Stimulated activated memory B cell treated with anti-CD40 and anti-IgM and Interleukin-4, amounts not matched to agents 10 μg/mL and 1 μg/mL and 100 μg/mL, for 72 hours (primary cell): ENCODE results near the gene IFNG.
"Not testable (repeated sequence)": the region's sequence is repeated elsewhere in the genome, so short reads cannot be mapped to it uniquely, and the experiment has no call there.

Experiments used
- ATAC-seq: fragments of 150-1000 bp; cut with Tn5 transposase; 2 replicates; pipeline ENCODE4 v1.10.0; 2021
- H3K27ac Mint-ChIP-seq: one replicate; pipeline ENCODE4 v1.8.0; 2022; ENCODE audit warnings: mild to moderate bottlenecking, mixed read lengths
- H3K27me3 Mint-ChIP-seq: one replicate; pipeline ENCODE4 v1.8.0; 2022; ENCODE audit warnings: mixed read lengths
- H3K36me3 Mint-ChIP-seq: one replicate; pipeline ENCODE4 v1.8.0; 2022; ENCODE audit warnings: mixed read lengths
- H3K4me1 Mint-ChIP-seq: one replicate; pipeline ENCODE4 v1.8.0; 2022; ENCODE audit warnings: mixed read lengths
- H3K4me3 Mint-ChIP-seq: one replicate; pipeline ENCODE4 v1.8.0; 2022; ENCODE audit warnings: mild to moderate bottlenecking, moderate library complexity, mixed read lengths
- H3K9me3 Mint-ChIP-seq: one replicate; pipeline ENCODE4 v1.8.0; 2022; ENCODE audit warnings: mixed read lengths

The IFNG gene

GRCh38 chr12:68176257-68176656, 16.7 kb upstream of the IFNG start:
- peaks cover 29% of the 10 kb centered on the region for H3K4me1 Mint-ChIP-seq
- H3K9me3 Mint-ChIP-seq: peaks cover 2% of the 10 kb centered on the region

DNA sequence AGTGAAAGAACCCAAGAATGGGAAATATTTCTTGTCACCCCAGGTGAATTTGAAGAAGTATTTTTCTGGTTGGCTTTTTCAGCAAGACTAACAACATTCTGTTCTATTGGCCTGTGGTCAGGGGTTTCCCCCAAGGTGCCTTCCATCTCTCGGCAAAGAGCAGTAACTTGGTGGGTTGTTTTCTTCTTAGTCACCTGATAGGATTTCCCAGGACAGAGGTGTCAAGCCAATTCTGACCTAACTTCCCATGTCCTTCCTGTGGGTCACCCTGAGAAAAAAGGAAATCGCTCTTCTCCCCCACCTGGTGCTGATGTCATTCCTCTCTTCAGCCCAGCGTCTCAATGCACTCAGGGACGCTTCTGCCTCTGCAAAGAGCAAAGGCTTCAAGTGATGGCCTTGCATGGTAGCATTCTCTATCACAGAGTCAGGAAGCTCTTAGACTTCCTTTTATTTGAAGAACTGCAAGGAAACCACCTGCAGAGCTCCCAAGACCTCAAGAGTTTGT, 16.1 kb upstream of the IFNG start:
- Mint-ChIP-seq H3K36me3 (no peaks in the 10 kb centered on the region), H3K27ac (peak overlapping the region; percentile 72), H3K4me1 (peaks cover 22% of the 10 kb centered on the region), H3K9me3 (peaks cover 2% of the 10 kb centered on the region), H3K4me3 (peak overlapping the region; percentile 70), H3K27me3 (no peaks in the 10 kb centered on the region)
- ATAC-seq: peak; percentile 94

More at GRCh38 chr12:68176257-68176656, 16.7 kb upstream of the IFNG start:
- Mint-ChIP-seq H3K27ac (peak overlapping the region; percentile 72), H3K36me3 (no peaks in the 10 kb centered on the region), H3K27me3 (no peaks in the 10 kb centered on the region), H3K4me3 (no peak overlapping the region)
- ATAC-seq: no peak

DNA sequence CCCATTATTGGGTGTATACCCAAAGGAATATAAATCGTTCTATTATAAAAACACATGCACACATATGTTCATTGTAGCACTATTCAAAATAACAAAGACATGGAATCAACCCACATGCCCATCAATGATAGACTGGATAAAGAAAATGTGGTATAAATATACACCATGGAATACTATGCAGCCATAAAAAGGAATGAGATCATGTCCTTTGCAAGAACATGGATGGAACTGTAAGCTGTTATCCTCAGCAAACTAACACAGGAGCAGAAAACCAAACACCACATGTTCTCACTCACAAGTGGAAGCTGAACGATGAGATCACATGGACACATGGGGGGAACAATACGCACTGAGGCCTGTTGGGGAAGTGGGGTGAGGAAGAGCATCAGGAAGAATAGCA, 15.2 kb upstream of the IFNG start:
- H3K27ac Mint-ChIP-seq, H3K9me3 Mint-ChIP-seq, H3K4me3 Mint-ChIP-seq, H3K36me3 Mint-ChIP-seq, ATAC-seq, H3K27me3 Mint-ChIP-seq: not testable (repeated sequence)
- H3K4me1 Mint-ChIP-seq: peaks cover 21% of the 10 kb centered on the region

- Mint-ChIP-seq H3K4me1 (peaks cover 21% of the 10 kb centered on the region), H3K27ac (no peak overlapping the region), H3K4me3 (no peak overlapping the region)
These were observed 14.3 kb upstream of the IFNG start for GRCh38 chr12:68173792-68174191.

GRCh38 chr12:68170726-68171125, 11.2 kb upstream of the IFNG start:
- Mint-ChIP-seq H3K4me3 (no peak overlapping the region), H3K36me3 (no peaks in the 10 kb centered on the region), H3K27ac (no peak overlapping the region), H3K4me1 (peaks cover 12% of the 10 kb centered on the region), H3K27me3 (no peaks in the 10 kb centered on the region), H3K9me3 (peaks cover 2% of the 10 kb centered on the region)
- ATAC-seq: no peak

More at GRCh38 chr12:68173792-68174191, 14.3 kb upstream of the IFNG start:
- Mint-ChIP-seq H3K36me3 (no peaks in the 10 kb centered on the region), H3K27me3 (no peaks in the 10 kb centered on the region), H3K9me3 (peaks cover 2% of the 10 kb centered on the region)
- ATAC-seq: no peak

DNA sequence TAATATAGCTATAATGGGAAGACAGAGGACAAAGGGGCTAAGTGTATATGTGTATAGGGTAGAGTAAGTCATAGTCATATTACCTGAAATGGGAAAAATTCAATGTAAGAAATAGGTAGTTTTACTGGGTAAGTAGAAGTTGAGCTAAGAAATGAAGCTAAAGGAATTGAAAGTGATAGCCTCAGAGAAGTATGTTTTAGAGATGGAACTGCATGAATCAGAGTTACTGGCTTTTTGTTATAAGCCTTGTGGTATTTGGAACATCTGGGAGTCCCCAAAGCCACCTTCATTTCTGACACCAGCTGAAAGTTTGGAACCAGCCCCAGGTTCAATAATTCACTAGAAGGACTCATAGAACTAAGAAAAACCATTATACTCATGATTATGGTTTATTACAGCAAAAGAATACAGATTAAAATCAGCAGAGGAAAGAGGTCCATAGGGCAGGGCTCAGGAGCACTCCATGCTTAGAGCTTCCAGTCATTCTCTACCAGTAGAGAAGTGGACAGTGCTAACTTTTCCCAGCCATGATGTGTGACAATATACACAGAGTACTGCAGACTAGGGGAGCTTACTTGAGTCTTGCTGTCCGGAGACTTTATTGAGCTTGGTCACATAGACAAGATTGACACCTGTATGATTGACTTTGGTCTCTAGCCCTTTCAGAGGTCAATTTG, 9.8 kb upstream of the IFNG start:
- no peak for ATAC-seq
- Mint-ChIP-seq H3K9me3 (no peaks in the 10 kb centered on the region), H3K27me3 (no peaks in the 10 kb centered on the region), H3K4me1 (no peaks in the 10 kb centered on the region), H3K4me3 (no peak overlapping the region), H3K36me3 (no peaks in the 10 kb centered on the region), H3K27ac (no peak overlapping the region)

DNA sequence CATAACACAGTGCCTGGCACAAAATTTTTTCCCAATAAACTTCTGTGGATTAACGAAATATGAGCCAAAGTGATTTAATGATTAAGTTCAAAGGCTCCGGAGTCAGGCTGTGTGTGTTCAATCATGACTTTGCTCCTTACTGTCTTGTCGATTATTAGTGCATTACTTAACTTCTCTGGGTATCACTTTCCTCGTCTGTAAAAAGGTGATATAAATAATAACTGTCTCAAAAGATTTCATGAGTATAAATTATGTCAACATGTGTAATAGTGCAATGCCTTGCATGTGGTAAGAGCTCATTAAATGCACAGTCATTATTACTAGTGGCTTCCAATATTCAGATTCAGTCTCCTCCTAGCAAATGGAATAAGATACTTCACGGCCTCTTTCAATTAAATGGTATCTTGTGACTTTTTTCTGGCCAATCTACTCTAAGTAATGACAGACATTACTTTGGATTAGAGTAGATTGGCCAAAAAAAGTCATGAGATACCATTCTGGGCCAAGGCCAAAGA, 6.8 kb upstream of the IFNG start:
- no peak for ATAC-seq
- no peak overlapping the region for H3K4me3 Mint-ChIP-seq
- no peak overlapping the region for H3K27ac Mint-ChIP-seq
- no peaks in the 10 kb centered on the region for H3K4me1 Mint-ChIP-seq
- no peaks in the 10 kb centered on the region for H3K9me3 Mint-ChIP-seq
- H3K27me3 Mint-ChIP-seq: no peaks in the 10 kb centered on the region
- H3K36me3 Mint-ChIP-seq: no peaks in the 10 kb centered on the region

DNA sequence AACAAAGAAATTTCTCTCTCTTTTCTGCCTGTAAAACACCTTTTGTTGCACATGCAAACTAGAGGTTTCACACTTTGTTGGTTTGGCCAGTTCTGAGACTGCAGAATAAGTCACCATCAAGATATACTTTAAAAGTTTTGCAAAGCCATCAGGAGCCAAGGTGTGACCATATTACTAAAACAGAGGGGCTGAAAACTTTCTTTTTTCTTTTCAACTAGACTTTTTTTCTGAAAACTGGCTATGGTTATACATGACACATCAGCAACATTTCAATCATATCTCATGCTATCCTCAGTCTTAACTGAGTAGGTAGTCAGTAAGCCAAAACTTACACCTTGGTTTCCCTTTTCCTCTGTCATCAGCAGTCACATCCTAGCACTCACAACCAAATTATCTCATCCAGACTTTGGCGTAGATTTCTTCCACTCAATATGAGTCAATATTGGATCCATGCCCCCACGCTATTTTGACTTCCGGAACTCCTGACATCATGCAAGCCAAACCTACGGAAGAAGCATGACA, 4.1 kb upstream of the IFNG start:
- Mint-ChIP-seq H3K9me3 (no peaks in the 10 kb centered on the region), H3K27me3 (no peaks in the 10 kb centered on the region), H3K27ac (no peak overlapping the region), H3K4me3 (no peak overlapping the region), H3K36me3 (no peaks in the 10 kb centered on the region), H3K4me1 (no peaks in the 10 kb centered on the region)
- peak; percentile 54 for ATAC-seq

DNA sequence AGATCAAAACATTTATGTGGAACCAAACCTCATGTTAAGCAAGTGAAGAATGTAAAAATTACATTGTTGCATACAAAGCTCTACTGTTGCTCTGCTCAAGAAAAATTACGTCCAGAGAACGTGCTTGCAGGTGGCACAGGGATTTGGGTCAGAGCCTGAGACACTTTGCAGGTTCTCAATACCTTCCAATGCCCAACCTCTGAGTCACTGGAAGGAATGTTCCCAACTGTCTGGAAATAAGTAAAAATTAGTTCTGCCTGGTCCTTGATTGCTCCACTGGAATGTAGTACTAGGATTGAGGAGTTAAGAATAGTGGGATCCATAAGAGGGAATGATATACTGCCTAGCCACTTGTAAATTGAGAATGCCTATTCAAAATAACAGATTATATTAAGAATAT, 2.8 kb upstream of the IFNG start:
- H3K27me3 Mint-ChIP-seq: no peaks in the 10 kb centered on the region
- no peak overlapping the region for H3K27ac Mint-ChIP-seq
- H3K36me3 Mint-ChIP-seq: no peaks in the 10 kb centered on the region

DNA sequence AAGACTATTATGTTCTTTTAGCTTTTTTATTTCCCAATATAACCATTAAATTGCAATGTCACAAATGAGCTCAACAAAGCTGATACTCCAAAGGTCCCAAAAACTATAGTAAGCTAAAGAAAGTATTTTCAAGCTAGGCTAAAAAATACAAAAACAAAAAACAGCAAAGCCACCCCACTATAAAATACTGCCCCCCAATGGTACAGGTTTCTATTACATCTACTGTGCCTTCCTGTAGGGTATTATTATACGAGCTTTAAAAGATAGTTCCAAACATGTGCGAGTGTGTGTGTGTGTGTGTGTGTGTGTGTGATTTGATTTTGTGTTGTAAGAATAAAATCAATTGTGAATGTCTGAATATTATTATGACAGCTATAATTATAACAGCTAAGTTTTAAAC, 1.1 kb downstream of the IFNG start:
- H3K27ac Mint-ChIP-seq: no peak overlapping the region
- H3K4me1 Mint-ChIP-seq: peaks cover 9% of the 10 kb centered on the region
- H3K36me3 Mint-ChIP-seq: peaks cover 6% of the 10 kb centered on the region
- no peak for ATAC-seq
- H3K9me3 Mint-ChIP-seq: no peaks in the 10 kb centered on the region
- no peak overlapping the region for H3K4me3 Mint-ChIP-seq
- no peaks in the 10 kb centered on the region for H3K27me3 Mint-ChIP-seq

More for the DNA sequence above, 2.8 kb upstream of the IFNG start:
- no peak for ATAC-seq
- Mint-ChIP-seq H3K9me3 (no peaks in the 10 kb centered on the region), H3K4me3 (no peak overlapping the region), H3K4me1 (peaks cover 4% of the 10 kb centered on the region)

- Mint-ChIP-seq H3K4me1 (peaks cover 9% of the 10 kb centered on the region), H3K36me3 (peaks cover 10% of the 10 kb centered on the region), H3K4me3 (no peak overlapping the region), H3K27ac (no peak overlapping the region), H3K9me3 (no peaks in the 10 kb centered on the region), H3K27me3 (no peaks in the 10 kb centered on the region)
- no peak for ATAC-seq
These were observed 2.2 kb downstream of the IFNG start for GRCh38 chr12:68157380-68157779.

GRCh38 chr12:68156636-68157035, 2.9 kb downstream of the IFNG start:
- ATAC-seq: no peak
- Mint-ChIP-seq H3K27ac (no peak overlapping the region), H3K27me3 (no peaks in the 10 kb centered on the region), H3K4me3 (no peak overlapping the region), H3K9me3 (no peaks in the 10 kb centered on the region), H3K4me1 (peaks cover 9% of the 10 kb centered on the region), H3K36me3 (peaks cover 14% of the 10 kb centered on the region)

- Mint-ChIP-seq H3K27ac (no peak overlapping the region), H3K36me3 (peaks cover 14% of the 10 kb centered on the region), H3K4me3 (no peak overlapping the region), H3K9me3 (peaks cover 2% of the 10 kb centered on the region), H3K4me1 (peaks cover 9% of the 10 kb centered on the region), H3K27me3 (no peaks in the 10 kb centered on the region)
- no peak for ATAC-seq
These were observed 4.8 kb downstream of the IFNG start for GRCh38 chr12:68154779-68155178.

GRCh38 chr12:68148261-68148951, 11.1 kb downstream of the IFNG start:
- no peak overlapping the region for H3K27ac Mint-ChIP-seq
- ATAC-seq: no peak
- peaks cover 8% of the 10 kb centered on the region for H3K36me3 Mint-ChIP-seq

GRCh38 chr12:68140556-68140955, 19.0 kb downstream of the IFNG start:
- Mint-ChIP-seq H3K27me3 (no peaks in the 10 kb centered on the region), H3K4me1 (peaks cover 20% of the 10 kb centered on the region), H3K36me3 (peaks cover 10% of the 10 kb centered on the region), H3K4me3 (no peak overlapping the region), H3K9me3 (no peaks in the 10 kb centered on the region), H3K27ac (no peak overlapping the region)
- no peak for ATAC-seq

More at GRCh38 chr12:68148261-68148951, 11.1 kb downstream of the IFNG start:
- H3K9me3 Mint-ChIP-seq: peaks cover 2% of the 10 kb centered on the region
- no peak overlapping the region for H3K4me3 Mint-ChIP-seq
- no peaks in the 10 kb centered on the region for H3K4me1 Mint-ChIP-seq
- H3K27me3 Mint-ChIP-seq: no peaks in the 10 kb centered on the region
